Sigmoid colon (tissue), 3 donors: ENCODE data around the gene TOLLIP.

Experiments used
- CTCF ChIP-seq, 4 experiments: fragments of 450-650 bp in 3 of 4; fragments of 200-600 bp in 1 of 4; IDR thresholded peaks; one replicate each; pipeline ENCODE4 v1.5.1; 2016 to 2019; ENCODE audit warnings: antibody characterized with exemption in 4 of 4, mild to moderate bottlenecking in 3 of 4, moderate library complexity in 2 of 4
- POLR2A ChIP-seq, 2 donors: fragments of 450-650 bp; IDR thresholded peaks; one replicate each; pipeline ENCODE4 v1.6.1; 2016; ENCODE audit warnings: antibody characterized with exemption in 2 of 2, mild to moderate bottlenecking in 2 of 2, moderate library complexity in 2 of 2

- no peak for TF ChIP-seq CTCF (IDR thresholded peaks at IDR 0.05)
- no peak for TF ChIP-seq POLR2A (IDR thresholded peaks at IDR 0.05)
Measured at GRCh38 chr11:1295086-1295485, 14.3 kb downstream of the TOLLIP start.
